K562 (cell line): ENCODE measurements around the gene TRDMT1. TPM values are rescaled to one million over a fixed set of nuclear protein-coding genes. Genes with fewer than 3 reads are reported as not detected.

ENCODE experiments used
- BRD9 ChIP-seq: fragments of 450-650 bp; IDR thresholded peaks from 2 replicates; pipeline ENCODE4 v1.6.1; 2018; ENCODE audit warnings: low read depth; ENCODE audit not compliant: partially characterized antibody
- CEBPB ChIP-seq: fragments of 450-650 bp; IDR thresholded peaks from 2 replicates; pipeline ENCODE4 v1.6.1; 2016; ENCODE audit warnings: missing genetic modification characterization, missing compliant biosample characterization
- CGGBP1 ChIP-seq: fragments of 250-450 bp; sonication (Bioruptor Pico); IDR thresholded peaks from 2 replicates; pipeline ENCODE4 v1.9.0; 2021; ENCODE audit warnings: mild to moderate bottlenecking
- CSDE1 ChIP-seq, 2 experiments: fragments of 450-650 bp; IDR thresholded peaks; 2 replicates each; pipeline ENCODE4 v1.6.1; 2016; ENCODE audit warnings: mild to moderate bottlenecking in 1 of 2
- CXXC5 ChIP-seq: fragments of 250-450 bp; sonication (Bioruptor Pico); IDR thresholded peaks from 2 replicates; pipeline ENCODE4 v1.8.0; 2022; ENCODE audit warnings: inconsistent platforms, mild to moderate bottlenecking, moderate library complexity
- E2F5 ChIP-seq: sonication (generic); formaldehyde crosslinking; IDR thresholded peaks from 2 replicates; pipeline ENCODE4 v1.8.0; 2022; ENCODE audit warnings: mild to moderate bottlenecking, missing genetic modification reagents
- ELK3 ChIP-seq: fragments of 450-650 bp; formaldehyde crosslinking; IDR thresholded peaks from 2 replicates; pipeline ENCODE4 v1.4.0; 2020; ENCODE audit warnings: mild to moderate bottlenecking
- EP400 ChIP-seq: fragments of 450-650 bp; IDR thresholded peaks from 2 replicates; pipeline ENCODE4 v1.6.1; 2017; ENCODE audit warnings: antibody characterized with exemption, mild to moderate bottlenecking, moderate library complexity
- FOXA1 ChIP-seq: fragments of 450-650 bp; IDR thresholded peaks from 2 replicates; pipeline ENCODE4 v1.6.1; 2016; ENCODE audit warnings: mild to moderate bottlenecking, borderline replicate concordance
- HDAC2 ChIP-seq: fragments of 450-650 bp; IDR thresholded peaks from 2 replicates; pipeline ENCODE4 v1.6.1; 2016; ENCODE audit warnings: mild to moderate bottlenecking
- HDAC6 ChIP-seq: IDR thresholded peaks from 2 replicates; pipeline ENCODE4 v1.6.1; 2012; ENCODE audit warnings: low read depth, mild to moderate bottlenecking, control low read depth, inconsistent platforms, low read length, moderate library complexity
- MXI1 ChIP-seq: IDR thresholded peaks from 2 replicates; pipeline ENCODE4 v1.6.1; 2011; ENCODE audit warnings: low read depth, mild to moderate bottlenecking, improper control_type of control experiment, low read length
- POLR3G ChIP-seq: IDR thresholded peaks from 2 replicates; pipeline ENCODE4 v1.6.1; 2011; ENCODE audit not compliant: insufficient read length, insufficient replicate concordance; ENCODE audit errors: extremely low read depth
- PTRF ChIP-seq: fragments of 450-650 bp; IDR thresholded peaks from 2 replicates; pipeline ENCODE4 v1.6.1; 2016; ENCODE audit warnings: mild to moderate bottlenecking, missing genetic modification characterization, missing compliant biosample characterization
- SREBF2 ChIP-seq: sonication (generic); formaldehyde crosslinking; IDR thresholded peaks from 2 replicates; pipeline ENCODE4 v1.4.0; 2020; ENCODE audit warnings: mild to moderate bottlenecking, missing genetic modification reagents
- STAT6 ChIP-seq: sonication (generic); formaldehyde crosslinking; IDR thresholded peaks from 2 replicates; pipeline ENCODE4 v1.8.1; 2023; ENCODE audit warnings: mild to moderate bottlenecking, missing genetic modification reagents
- TEAD1 ChIP-seq, 2 experiments: fragments of 450-650 bp in 1 of 2; sonication (generic) in 1 of 2; formaldehyde crosslinking; IDR thresholded peaks; 2 replicates each; pipeline versions ENCODE4 v1.4.0 to v1.8.0; 2020 to 2022; ENCODE audit warnings: mild to moderate bottlenecking in 2 of 2, missing genetic modification reagents in 1 of 2
- TFE3 ChIP-seq: fragments of 450-650 bp; formaldehyde crosslinking; IDR thresholded peaks from 2 replicates; pipeline ENCODE4 v1.4.0; 2020; ENCODE audit warnings: mild to moderate bottlenecking, mixed read lengths
- ZNF143 ChIP-seq: sonication (generic); formaldehyde crosslinking; IDR thresholded peaks from 2 replicates; pipeline ENCODE4 v1.9.0; 2022; ENCODE audit warnings: mild to moderate bottlenecking, missing genetic modification reagents
- ZNF263 ChIP-seq: sonication (generic); formaldehyde crosslinking; IDR thresholded peaks from 2 replicates; pipeline ENCODE4 v1.8.0; 2022; ENCODE audit warnings: mild to moderate bottlenecking, missing genetic modification reagents, borderline replicate concordance
- polyA plus RNA-seq, 8 experiments: library from polyadenylated mRNA; depleted of rRNA in 4 of 8; stranded (reverse) in 5 of 8; unstranded in 3 of 8; fragments of >200 nt; fragmentation: Nextera tagmentation in 2 of 8; fragmentation: Illumina TruSeq in 1 of 8; extraction: Ambion mirVana in 2 of 8; extraction: Trizol in 1 of 8; gene quantifications; 2 replicates each; pipeline versions ENCODE4 v1.2.1 to v1.2.3, GENCODE V29; 2011 to 2014; ENCODE audit warnings: inconsistent platforms in 1 of 8, missing spikeins in 1 of 8
- total RNA-seq, 7 experiments: library from RNA; depleted of rRNA in 6 of 7; stranded (reverse); fragments of >200 nt in 6 of 7; fragmentation: Illumina TruSeq in 2 of 7; extraction: Trizol in 2 of 7; gene quantifications; 2 replicates each; pipeline versions ENCODE4 v1.2.1 to v1.2.3, GENCODE V29; 2011 to 2021; ENCODE audit warnings: low replicate concordance in 1 of 7

Gene TRDMT1
- total and polyA plus RNA-seq, 9 of the 15 experiments (the other 6 are each of a cell fraction or from before 2014, with no cell fraction given), result 5.4 to 12.6 (median 9.3) TPM

GRCh38 chr10:17228091-17229015 is 26.9 kb upstream of the TRDMT1 start, which contains the start of gene VIM (continued):
- TF ChIP-seq HDAC2 (peak; percentile 92), TEAD1 (CRISPR knock-in tag; IDR thresholded peaks at IDR 0.05) (peak in 1 of 2 experiments; percentile 62; a peak in 1 of 4 replicates), CEBPB (tag) (no peak), FOXA1 (no peak), SREBF2 (CRISPR knock-in tag) (no peak), MXI1 (no peak), TFE3 (CRISPR knock-in tag) (no peak), ZNF143 (no peak), CXXC5 (peak; percentile 85), ELK3 (CRISPR knock-in tag) (no peak), E2F5 (CRISPR knock-in tag) (no peak), BRD9 (peak; percentile 47), EP400 (peak; percentile 86), POLR3G (no peak), CSDE1 (IDR thresholded peaks at IDR 0.05) (no peak), CGGBP1 (CRISPR knock-in tag) (no peak), HDAC6 (no peak), ZNF263 (no peak), STAT6 (CRISPR knock-in tag) (no peak), PTRF (no peak)
